Osteoblast (primary cell): ENCODE data around the gene RPP25. TPM values are rescaled to one million over a fixed set of nuclear protein-coding genes. Genes with fewer than 3 reads are reported as not detected.

Experiments used
- DNase-seq: peaks from one replicate; pipeline ENCODE4 v3.0.0; 2011; ENCODE audit warnings: low spot score, mixed read lengths; ENCODE audit not compliant: insufficient read length; ENCODE audit errors: missing footprints
- H2AFZ ChIP-seq: 2 replicates; pipeline ENCODE4 v1.6.0; 2011; ENCODE audit warnings: mild to moderate bottlenecking, low read length
- H3K27ac ChIP-seq: 2 replicates; pipeline ENCODE4 v1.5.1; 2011; ENCODE audit warnings: mild to moderate bottlenecking, low read depth, low read length, moderate library complexity
- H3K27me3 ChIP-seq: 2 replicates; pipeline ENCODE4 v1.6.0; 2012; ENCODE audit warnings: mild to moderate bottlenecking, control low read depth, inconsistent platforms, low read length, moderate library complexity; ENCODE audit not compliant: insufficient read depth
- H3K36me3 ChIP-seq: 2 replicates; pipeline ENCODE4 v1.5.1; 2011; ENCODE audit warnings: mild to moderate bottlenecking, low read length, control low read depth, moderate library complexity; ENCODE audit not compliant: insufficient read depth
- H3K4me1 ChIP-seq: 2 replicates; pipeline ENCODE4 v1.5.1; 2011; ENCODE audit warnings: mild to moderate bottlenecking, low read length, control low read depth, moderate library complexity; ENCODE audit not compliant: insufficient read depth
- H3K4me2 ChIP-seq: 2 replicates; pipeline ENCODE4 v1.6.0; 2011; ENCODE audit warnings: mild to moderate bottlenecking, low read length; ENCODE audit not compliant: insufficient read depth
- H3K4me3 ChIP-seq: fragments of 200-600 bp; sonication (generic); 3 replicates; pipeline ENCODE4 v1.5.1; 2012; ENCODE audit warnings: mild to moderate bottlenecking, low read length, inconsistent platforms; ENCODE audit not compliant: insufficient read depth
- H3K79me2 ChIP-seq: 2 replicates; pipeline ENCODE4 v1.6.0; 2012; ENCODE audit warnings: mild to moderate bottlenecking, low read length, control low read depth, inconsistent platforms; ENCODE audit not compliant: insufficient read depth
- H3K9me3 ChIP-seq: 2 replicates; pipeline ENCODE4 v1.5.1; 2011; ENCODE audit warnings: low read depth, low read length, control low read depth
- H4K20me1 ChIP-seq: 2 replicates; pipeline ENCODE4 v1.6.0; 2012; ENCODE audit warnings: mild to moderate bottlenecking, low read length, control low read depth; ENCODE audit not compliant: insufficient read depth
- total RNA-seq: library from RNA; depleted of rRNA; stranded (reverse); fragments of >200 nt; gene quantifications from 2 replicates; pipeline ENCODE4 v1.2.3, GENCODE V29; 2012
- TF ChIP-seq, protein P1 (sequence below): IDR thresholded peaks from 2 replicates; pipeline ENCODE4 v1.5.1; 2011; ENCODE audit warnings: mild to moderate bottlenecking, low read depth, low read length, moderate library complexity; ENCODE audit errors: extremely low read depth

The RPP25 gene
- total RNA-seq, 1 donor = 6.9 TPM

- Histone ChIP-seq H3K27ac (no peak overlapping the region), H3K79me2 (no peaks in the 10 kb centered on the region), H4K20me1 (no peaks in the 10 kb centered on the region), H3K4me3 (no peak overlapping the region), H3K4me2 (no peak overlapping the region), H3K4me1 (no peaks in the 10 kb centered on the region), H2AFZ (no peak overlapping the region), H3K27me3 (peaks cover 14% of the 10 kb centered on the region), H3K9me3 (no peaks in the 10 kb centered on the region), H3K36me3 (no peaks in the 10 kb centered on the region)
- peak; percentile 62 for DNase-seq
- TF ChIP-seq, protein P1, sequence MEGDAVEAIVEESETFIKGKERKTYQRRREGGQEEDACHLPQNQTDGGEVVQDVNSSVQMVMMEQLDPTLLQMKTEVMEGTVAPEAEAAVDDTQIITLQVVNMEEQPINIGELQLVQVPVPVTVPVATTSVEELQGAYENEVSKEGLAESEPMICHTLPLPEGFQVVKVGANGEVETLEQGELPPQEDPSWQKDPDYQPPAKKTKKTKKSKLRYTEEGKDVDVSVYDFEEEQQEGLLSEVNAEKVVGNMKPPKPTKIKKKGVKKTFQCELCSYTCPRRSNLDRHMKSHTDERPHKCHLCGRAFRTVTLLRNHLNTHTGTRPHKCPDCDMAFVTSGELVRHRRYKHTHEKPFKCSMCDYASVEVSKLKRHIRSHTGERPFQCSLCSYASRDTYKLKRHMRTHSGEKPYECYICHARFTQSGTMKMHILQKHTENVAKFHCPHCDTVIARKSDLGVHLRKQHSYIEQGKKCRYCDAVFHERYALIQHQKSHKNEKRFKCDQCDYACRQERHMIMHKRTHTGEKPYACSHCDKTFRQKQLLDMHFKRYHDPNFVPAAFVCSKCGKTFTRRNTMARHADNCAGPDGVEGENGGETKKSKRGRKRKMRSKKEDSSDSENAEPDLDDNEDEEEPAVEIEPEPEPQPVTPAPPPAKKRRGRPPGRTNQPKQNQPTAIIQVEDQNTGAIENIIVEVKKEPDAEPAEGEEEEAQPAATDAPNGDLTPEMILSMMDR = no peak
Measured at GRCh38 chr15:74983725-74984231, 27.2 kb upstream of the RPP25 start.

DNA sequence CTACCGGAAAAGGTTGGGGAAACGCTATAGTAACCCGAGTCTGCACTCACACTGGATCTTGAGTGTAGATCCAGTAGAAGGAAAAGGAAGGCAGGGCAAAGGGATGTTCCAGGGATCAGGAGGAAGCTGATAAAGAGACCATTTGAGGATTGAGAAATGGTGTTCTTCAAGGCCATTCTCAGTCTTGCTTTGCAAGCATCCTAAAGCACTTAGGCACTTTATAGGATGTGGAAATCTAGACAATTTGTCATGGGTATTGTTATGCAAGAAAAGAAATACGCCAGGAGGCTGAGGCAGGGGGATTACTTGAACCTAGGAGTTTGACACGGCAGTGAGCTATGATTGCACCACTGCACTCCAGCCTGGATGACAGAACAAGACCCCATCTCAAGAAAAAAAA lies 25.6 kb upstream of the RPP25 start:
- no peak overlapping the region for H3K4me2 ChIP-seq
- H3K27me3 ChIP-seq = peaks cover 14% of the 10 kb centered on the region
- H2AFZ ChIP-seq = no peak overlapping the region
- TF ChIP-seq, protein P1 = no peak
- no peaks in the 10 kb centered on the region for H4K20me1 ChIP-seq
- H3K4me1 ChIP-seq = peaks cover 4% of the 10 kb centered on the region
- H3K9me3 ChIP-seq = no peaks in the 10 kb centered on the region
- H3K36me3 ChIP-seq = no peaks in the 10 kb centered on the region
- H3K4me3 ChIP-seq = no peak overlapping the region
- no peak for DNase-seq
- H3K27ac ChIP-seq = no peak overlapping the region
- no peaks in the 10 kb centered on the region for H3K79me2 ChIP-seq

DNA sequence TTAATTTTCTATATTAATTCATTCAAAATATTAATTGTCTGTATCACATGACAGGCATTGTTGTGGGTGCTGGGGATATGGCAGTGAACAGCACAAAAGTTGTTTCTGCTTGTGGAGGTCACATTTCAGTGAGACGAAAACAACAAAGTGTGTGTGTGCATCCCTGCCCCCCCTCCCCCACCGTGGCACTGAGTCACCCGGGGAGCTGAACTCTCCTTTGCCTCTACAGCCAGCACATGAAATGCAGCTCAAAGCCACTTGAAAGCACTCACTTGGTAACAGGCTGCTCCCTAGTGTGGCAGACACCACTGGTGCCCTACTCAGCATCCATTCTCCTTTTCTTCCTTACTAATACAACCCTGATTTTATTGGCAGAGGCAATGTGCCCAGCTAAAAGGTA lies 21.9 kb upstream of the RPP25 start:
- no peaks in the 10 kb centered on the region for H3K79me2 ChIP-seq
- no peak overlapping the region for H3K4me3 ChIP-seq
- H3K27me3 ChIP-seq = no peaks in the 10 kb centered on the region
- H3K36me3 ChIP-seq = no peaks in the 10 kb centered on the region
- H3K4me2 ChIP-seq = no peak overlapping the region
- H3K27ac ChIP-seq = no peak overlapping the region
- TF ChIP-seq, protein P1 = no peak
- H3K9me3 ChIP-seq = no peaks in the 10 kb centered on the region
- H2AFZ ChIP-seq = no peak overlapping the region
- no peaks in the 10 kb centered on the region for H4K20me1 ChIP-seq
- H3K4me1 ChIP-seq = peaks cover 4% of the 10 kb centered on the region
- peak; percentile 61 for DNase-seq

- Histone ChIP-seq H3K4me1 (peaks cover 4% of the 10 kb centered on the region), H3K27ac (no peak overlapping the region), H2AFZ (no peak overlapping the region), H3K4me3 (no peak overlapping the region), H3K79me2 (no peaks in the 10 kb centered on the region), H3K9me3 (no peaks in the 10 kb centered on the region), H3K36me3 (no peaks in the 10 kb centered on the region), H3K4me2 (no peak overlapping the region), H4K20me1 (no peaks in the 10 kb centered on the region), H3K27me3 (no peaks in the 10 kb centered on the region)
- TF ChIP-seq, protein P1 = no peak
- DNase-seq = no peak
Measured at GRCh38 chr15:74978077-74978476, 21.5 kb upstream of the RPP25 start.
